ENCODE data around the gene CLEC4G.

DNA sequence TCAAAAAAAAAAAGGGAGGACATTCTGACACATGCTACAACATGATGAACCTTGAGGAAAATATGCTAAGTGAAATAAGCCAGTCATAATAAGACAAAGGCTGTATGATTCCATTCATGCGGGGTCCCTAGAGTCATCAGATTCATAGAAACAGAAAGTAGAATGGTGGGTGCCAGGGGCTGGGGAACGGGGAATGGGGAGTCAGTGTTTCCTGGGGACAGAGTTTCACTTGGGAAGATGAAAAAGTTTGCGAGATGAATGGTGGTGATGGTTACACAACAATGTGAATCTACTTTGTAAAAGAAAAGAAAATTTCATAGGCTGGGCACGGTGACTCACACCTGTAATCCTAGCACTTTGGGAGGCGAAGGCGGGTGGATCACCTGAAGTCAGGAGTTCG is 6.1 kb upstream of the CLEC4G start:
- TF ChIP-seq, protein P1, sequence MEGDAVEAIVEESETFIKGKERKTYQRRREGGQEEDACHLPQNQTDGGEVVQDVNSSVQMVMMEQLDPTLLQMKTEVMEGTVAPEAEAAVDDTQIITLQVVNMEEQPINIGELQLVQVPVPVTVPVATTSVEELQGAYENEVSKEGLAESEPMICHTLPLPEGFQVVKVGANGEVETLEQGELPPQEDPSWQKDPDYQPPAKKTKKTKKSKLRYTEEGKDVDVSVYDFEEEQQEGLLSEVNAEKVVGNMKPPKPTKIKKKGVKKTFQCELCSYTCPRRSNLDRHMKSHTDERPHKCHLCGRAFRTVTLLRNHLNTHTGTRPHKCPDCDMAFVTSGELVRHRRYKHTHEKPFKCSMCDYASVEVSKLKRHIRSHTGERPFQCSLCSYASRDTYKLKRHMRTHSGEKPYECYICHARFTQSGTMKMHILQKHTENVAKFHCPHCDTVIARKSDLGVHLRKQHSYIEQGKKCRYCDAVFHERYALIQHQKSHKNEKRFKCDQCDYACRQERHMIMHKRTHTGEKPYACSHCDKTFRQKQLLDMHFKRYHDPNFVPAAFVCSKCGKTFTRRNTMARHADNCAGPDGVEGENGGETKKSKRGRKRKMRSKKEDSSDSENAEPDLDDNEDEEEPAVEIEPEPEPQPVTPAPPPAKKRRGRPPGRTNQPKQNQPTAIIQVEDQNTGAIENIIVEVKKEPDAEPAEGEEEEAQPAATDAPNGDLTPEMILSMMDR (IDR thresholded peaks at IDR 0.05; ENCODE audit: poor library complexity), result no peak
- TF ChIP-seq EZH2 (IDR thresholded peaks at IDR 0.05; ENCODE audit: borderline replicate concordance), result no peak
- no peak for TF ChIP-seq EZH2phosphoT487 (IDR thresholded peaks at IDR 0.05; ENCODE audit: low read depth, severe bottlenecking, unreplicated experiment)

Data from hepatocyte (in vitro differentiated cells).